HG02642 (cell line): ENCODE results near the gene ITPRIPL1.

Source experiments
- ATAC-seq: cut with Tn5 transposase; IDR thresholded peaks from one replicate; pipeline ENCODE4 v1.9.1; 2021; ENCODE audit warnings: mild to moderate bottlenecking; ENCODE audit not compliant: unreplicated experiment, poor library complexity

ITPRIPL1 gene

GRCh38 chr2:96320728-96321622 is 4.1 kb upstream of the ITPRIPL1 start:
- ATAC-seq, result peak; percentile 29

DNA sequence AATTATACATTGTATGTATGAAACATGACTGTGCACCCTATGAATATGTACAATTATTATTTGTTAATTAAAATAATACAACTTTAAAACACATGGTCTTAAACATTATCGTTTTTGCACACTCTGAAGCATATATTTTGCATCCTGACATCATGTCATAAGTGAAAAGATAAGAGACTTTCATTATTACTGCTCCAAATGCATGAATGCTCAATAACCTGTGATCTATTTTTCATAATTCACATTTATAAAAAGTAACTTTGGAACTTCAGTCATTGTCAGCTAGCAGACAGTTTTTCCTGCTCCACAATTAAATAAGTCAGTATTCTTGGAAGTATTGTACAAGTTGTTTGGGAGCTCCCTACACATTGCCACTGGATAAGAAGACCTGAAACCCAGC is 1.3 kb upstream of the ITPRIPL1 start:
- ATAC-seq, result no peak

DNA sequence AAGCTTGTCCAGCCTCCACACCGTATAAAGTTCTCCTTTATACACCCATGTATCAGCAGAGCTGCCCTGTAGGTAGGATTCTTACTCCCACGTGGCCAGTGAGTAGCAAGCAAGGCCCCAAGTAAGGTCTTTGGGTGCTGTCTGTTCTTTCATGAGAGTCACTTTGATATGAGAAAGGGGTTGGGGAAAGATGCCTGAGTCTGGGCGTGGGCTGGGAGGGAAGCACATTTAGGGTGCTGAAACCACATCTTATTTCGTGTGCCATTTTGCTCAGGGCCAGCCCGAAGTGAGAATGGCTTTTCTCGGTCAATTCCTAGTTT is 436 bp upstream of the ITPRIPL1 start:
- no peak for ATAC-seq

DNA sequence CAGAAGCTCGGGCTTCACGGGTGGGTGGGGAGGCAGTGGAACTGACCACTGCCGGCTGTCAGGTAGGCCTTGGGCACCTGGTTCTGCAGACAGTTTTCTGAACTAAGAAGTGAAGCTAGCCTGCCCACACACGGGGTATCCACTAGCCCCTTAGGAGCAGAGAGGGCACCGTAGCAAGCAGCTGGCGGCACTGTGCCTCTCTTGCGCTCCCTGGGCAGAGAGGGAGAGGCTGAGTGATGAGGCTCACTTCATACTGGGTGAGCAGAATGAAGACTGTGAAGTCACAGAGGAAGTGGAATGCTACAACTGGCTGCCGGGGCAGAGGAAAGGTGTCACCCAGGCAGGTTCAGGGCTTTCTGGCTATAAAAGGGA is 753 bp downstream of the ITPRIPL1 start:
- ATAC-seq, result no peak

GRCh38 chr2:96326564-96326963 is 1.4 kb downstream of the ITPRIPL1 start:
- ATAC-seq, result no peak

DNA sequence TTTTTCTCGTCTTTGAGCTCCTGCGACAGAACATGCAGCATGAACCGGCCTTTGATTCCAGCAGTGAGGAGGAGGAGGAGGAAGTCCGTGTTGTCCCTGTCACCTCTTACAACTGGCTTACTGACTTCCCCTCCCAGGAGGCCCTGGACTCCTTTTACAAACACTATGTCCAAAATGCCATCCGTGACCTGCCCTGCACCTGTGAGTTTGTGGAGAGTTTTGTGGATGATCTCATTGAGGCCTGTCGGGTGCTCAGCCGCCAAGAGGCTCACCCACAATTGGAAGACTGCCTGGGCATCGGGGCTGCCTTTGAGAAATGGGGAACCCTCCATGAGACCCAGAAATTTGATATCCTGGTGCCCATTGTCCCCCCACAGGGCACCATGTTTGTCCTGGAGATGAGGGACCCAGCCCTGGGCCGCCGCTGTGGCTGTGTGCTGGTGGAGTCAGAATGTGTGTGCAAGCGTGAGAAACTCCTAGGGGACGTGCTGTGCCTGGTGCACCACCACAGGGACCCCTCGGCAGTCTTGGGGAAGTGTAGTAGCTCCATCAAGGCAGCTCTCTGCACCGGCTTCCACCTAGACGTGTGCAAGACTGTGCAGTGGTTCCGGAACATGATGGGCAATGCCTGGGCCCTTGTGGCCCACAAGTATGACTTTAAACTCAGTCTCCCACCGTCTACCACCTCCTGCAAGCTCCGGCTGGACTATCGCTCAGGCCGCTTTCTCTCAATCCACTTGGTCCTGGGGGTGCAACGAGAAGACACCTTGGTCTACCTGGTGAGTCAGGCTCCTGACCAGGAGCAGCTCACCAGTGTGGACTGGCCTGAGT is 2.1 kb downstream of the ITPRIPL1 start:
- no peak for ATAC-seq

DNA sequence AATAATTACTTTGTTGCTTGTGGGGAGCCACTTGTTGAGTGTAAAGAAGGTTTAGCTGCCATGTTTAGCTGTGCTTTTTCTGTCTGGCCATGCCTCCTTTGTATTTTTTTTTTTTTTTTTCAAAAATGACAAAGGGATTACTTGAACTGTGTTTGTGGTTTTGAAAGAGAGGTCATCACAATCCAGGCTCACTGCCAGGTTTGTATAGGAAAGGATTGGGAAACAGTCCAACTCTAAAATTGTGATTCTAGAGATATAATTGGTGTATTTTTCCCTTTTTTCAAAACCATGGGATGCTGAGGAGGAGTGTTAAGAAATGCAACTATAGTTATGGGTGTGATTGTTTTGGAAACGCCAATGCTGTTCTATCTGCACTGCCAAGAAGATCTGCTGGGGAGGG is 4.3 kb downstream of the ITPRIPL1 start:
- ATAC-seq, result no peak

DNA sequence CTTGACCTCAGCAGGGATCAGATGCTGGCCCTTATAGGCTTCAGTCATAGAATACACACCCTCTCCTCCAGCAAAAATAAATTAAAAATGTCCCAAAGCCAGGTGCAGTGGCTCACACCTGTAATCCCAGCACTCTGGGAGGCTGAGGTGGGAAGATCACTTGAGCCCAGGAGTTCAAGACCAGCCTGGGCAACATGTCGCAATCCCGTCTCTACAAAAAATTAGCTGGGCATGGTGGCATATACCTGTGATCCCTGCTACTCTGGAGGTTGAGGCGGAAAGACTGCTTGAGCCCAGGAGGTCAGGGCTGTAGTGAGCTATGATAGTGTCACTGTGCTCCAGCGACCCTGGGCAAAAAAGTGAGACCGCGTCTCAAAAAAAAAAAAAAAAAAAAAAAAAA is 4.8 kb downstream of the ITPRIPL1 start:
- ATAC-seq, result no peak

DNA sequence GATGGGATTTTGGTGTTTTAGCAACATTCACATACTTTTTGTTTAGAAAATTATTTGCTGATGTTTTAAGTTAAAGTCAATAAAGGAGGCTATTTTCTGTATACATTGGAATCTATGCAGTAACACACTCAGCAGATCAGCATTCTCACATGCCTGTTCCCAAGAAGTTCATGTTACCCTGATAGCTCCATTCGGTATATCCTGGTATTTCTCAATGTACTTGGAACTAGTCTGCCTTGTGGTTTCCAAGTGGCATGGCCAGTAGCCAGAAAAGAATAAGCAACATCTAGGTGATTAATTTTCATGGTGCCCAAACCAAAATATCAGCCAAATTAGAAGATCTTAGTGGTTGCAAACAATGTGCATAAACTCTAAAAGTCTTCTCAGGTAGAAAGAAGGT is 5.3 kb downstream of the ITPRIPL1 start:
- ATAC-seq, result no peak

- ATAC-seq, result no peak
These were observed 8.6 kb downstream of the ITPRIPL1 start for GRCh38 chr2:96333708-96334107.

GRCh38 chr2:96336104-96336775 is 11.1 kb downstream of the ITPRIPL1 start:
- ATAC-seq, result peak; percentile 12

GRCh38 chr2:96336873-96337272 is 11.8 kb downstream of the ITPRIPL1 start:
- ATAC-seq, result no peak

- ATAC-seq, result no peak
These were observed 15.6 kb downstream of the ITPRIPL1 start for GRCh38 chr2:96340493-96341414.

DNA sequence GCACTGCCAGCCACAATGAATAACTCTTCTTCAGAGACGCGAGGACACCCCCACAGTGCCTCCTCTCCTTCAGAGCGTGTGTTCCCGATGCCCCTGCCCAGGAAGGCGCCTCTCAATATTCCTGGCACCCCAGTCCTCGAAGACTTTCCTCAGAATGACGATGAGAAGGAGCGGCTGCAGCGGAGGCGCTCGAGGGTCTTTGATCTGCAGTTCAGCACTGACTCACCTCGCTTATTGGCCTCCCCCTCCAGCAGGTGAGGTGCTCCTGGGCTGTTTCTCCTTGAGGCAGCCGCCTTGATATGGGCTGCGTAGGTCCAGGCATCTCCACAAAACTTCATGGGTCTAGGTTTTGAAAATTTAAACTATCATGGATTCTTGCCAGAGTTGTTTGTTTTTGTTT is 16.5 kb downstream of the ITPRIPL1 start:
- ATAC-seq, result no peak

GRCh38 chr2:96342085-96342484 is 17.0 kb downstream of the ITPRIPL1 start:
- ATAC-seq, result no peak

- peak; percentile 84 for ATAC-seq
These were observed 18.9 kb downstream of the ITPRIPL1 start for GRCh38 chr2:96344011-96344410.

DNA sequence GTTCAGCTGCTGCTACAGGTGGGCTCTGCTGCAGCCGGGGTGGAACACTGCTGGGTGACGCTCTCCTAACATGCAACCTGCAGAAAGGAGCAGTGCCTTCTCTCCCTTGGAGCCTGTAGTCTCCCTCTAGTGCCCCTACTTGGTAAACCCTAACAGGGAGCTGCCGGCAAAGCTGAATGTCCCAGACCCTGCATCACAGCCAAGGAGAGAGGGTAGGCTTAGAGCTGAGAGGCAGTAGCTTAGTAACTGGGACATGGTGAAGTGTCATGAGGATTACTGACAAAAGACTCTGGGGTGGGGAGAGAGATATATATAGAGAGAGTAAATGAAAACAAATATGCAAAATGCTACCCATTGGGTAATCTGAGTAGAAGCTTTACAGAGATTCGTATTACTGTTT is 20.3 kb downstream of the ITPRIPL1 start:
- ATAC-seq, result no peak

DNA sequence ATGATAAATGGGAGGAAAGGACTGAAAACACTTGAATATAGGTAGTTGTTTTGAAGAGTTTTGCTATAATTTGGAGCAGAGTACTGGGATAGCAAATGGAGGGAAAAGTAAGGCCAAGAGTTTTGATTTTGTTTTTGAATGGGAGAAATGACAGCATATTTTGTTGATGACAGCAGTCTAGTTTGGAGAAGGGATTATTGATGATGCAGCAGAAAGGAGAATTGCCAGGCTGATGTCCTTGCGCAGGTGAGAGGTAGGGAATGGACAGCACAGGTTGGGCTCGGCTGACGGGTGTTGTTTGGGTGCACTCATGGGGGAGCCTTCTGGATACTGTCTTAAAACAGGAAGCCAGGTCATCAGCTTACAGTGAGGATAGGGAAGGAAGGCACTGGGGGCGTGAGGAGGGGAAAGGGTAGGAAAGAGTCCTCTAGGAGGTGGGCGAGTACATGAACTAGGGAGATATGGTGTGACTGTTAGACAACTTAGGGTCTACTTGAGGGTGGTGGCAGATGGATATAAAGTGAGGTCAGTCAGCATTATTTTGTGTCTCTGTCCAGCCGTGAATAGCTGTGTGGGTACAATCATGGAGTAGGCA is 20.8 kb downstream of the ITPRIPL1 start:
- no peak for ATAC-seq

DNA sequence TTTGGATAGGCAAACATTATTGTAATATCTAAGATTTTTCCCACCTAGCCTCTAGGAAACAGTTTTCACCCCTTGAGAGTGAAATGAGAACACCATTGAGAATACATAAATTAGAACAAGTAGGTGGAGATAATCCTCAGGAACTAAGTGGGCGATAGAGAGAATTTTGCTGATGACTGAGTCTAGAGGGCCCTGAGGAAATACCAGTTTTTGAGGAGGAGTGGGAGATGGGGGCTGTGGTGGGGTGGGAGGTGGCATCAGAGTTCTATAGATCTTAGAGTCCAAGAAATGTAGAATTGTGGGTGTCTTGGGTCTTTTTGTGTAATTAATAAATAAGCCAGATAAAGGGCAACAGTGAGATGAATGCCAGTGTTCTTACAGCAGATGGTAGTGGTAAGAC is 22.3 kb downstream of the ITPRIPL1 start:
- no peak for ATAC-seq
